Gastrocnemius medialis (tissue), 4 donors: ENCODE measurements around the gene GGTLC3. TPM values are rescaled to one million over a fixed set of nuclear protein-coding genes. Genes with fewer than 3 reads are reported as not detected.
"Not testable (repeated sequence)": the region's sequence is repeated elsewhere in the genome, so short reads cannot be mapped to it uniquely, and the experiment has no call there.

ENCODE experiments used
- ATAC-seq, 2 donors: fragments of 150-250 bp; one replicate each; pipeline ENCODE4 v1.9.1; 2016
- DNase-seq, 2 donors: peaks; one replicate each; pipeline ENCODE4 v3.0.0-alpha.2; 2019
- H3K27ac ChIP-seq, 4 donors: fragments of 200-600 bp; sonication (generic); 1 replicate in 1 of 4; 2 replicates in 3 of 4; pipeline ENCODE4 v1.5.1; 2016 to 2018; ENCODE audit warnings: mild to moderate bottlenecking in 2 of 4, moderate library complexity in 1 of 4
- H3K27me3 ChIP-seq, 3 donors: fragments of 200-600 bp; sonication (generic) in 2 of 3; 1 replicate in 1 of 3; 2 replicates in 2 of 3; pipeline versions ENCODE4 v1.5.1 to v1.6.0; 2016 to 2019; ENCODE audit warnings: mild to moderate bottlenecking in 1 of 3, moderate library complexity in 1 of 3
- H3K36me3 ChIP-seq, 2 donors: fragments of 200-600 bp; sonication (generic) in 1 of 2; one replicate each; pipeline ENCODE4 v1.5.1; 2017 to 2018
- H3K4me1 ChIP-seq, 2 donors: fragments of 200-600 bp; sonication (generic) in 1 of 2; one replicate each; pipeline ENCODE4 v1.5.1; 2016 to 2017; ENCODE audit warnings: mild to moderate bottlenecking in 2 of 2
- H3K4me3 ChIP-seq, 4 donors: fragments of 200-600 bp; sonication (generic) in 3 of 4; 1 replicate in 1 of 4; 2 replicates in 3 of 4; pipeline ENCODE4 v1.5.1; 2016 to 2019; ENCODE audit warnings: mild to moderate bottlenecking in 2 of 4
- H3K9me3 ChIP-seq, 3 donors: fragments of 200-600 bp; sonication (generic) in 2 of 3; 1 replicate in 1 of 3; 2 replicates in 2 of 3; pipeline ENCODE4 v1.5.1; 2016 to 2019
- in situ Hi-C, 4 donors: fragments of 200-750 bp; cut with MboI; loops; one replicate each; pipeline versions ENCODE4 v1.15.0 to v1.8.0; 2017; ENCODE audit warnings: low sequenced_read_pairs in 4 of 4
- intact Hi-C: fragments of 100-400 bp; cut with DNase I; formaldehyde crosslinking; loops from one replicate; pipeline ENCODE4 v1.15.1; 2023; ENCODE audit warnings: low total_unique reads
- total RNA-seq, 4 donors: library from RNA; depleted of rRNA; stranded (reverse); fragments of >200 nt; gene quantifications; one replicate each; pipeline versions ENCODE4 v1.1.0 to v1.2.3, GENCODE V29; 2016

GGTLC3 gene
- total RNA-seq, 4 donors from 2014 or later: not detected

GRCh38 chr22:18496227-18496626 lies 21.7 kb downstream of the GGTLC3 start:
- H3K27ac ChIP-seq, intact Hi-C loops, H3K9me3 ChIP-seq, DNase-seq, ATAC-seq, in situ Hi-C loops, H3K36me3 ChIP-seq, H3K27me3 ChIP-seq, H3K4me1 ChIP-seq, H3K4me3 ChIP-seq: not testable (repeated sequence)

Other genes starting within 250 kb of the GGTLC3 start
- under 1 TPM in 1 of 4 donors, not detected in 3; 0.81 TPM for gene TMEM191B, start 9.6 kb upstream of the GGTLC3 start, total RNA-seq
- gene RIMBP3, start 93.8 kb upstream of the GGTLC3 start, total RNA-seq: under 1 TPM in 1 of 4 donors, not detected in 3; 0.41 TPM